Smooth muscle cell (in vitro differentiated cells): ENCODE data around the gene RANBP3L. TPM values are rescaled to one million over a fixed set of nuclear protein-coding genes. Genes with fewer than 3 reads are reported as not detected.

Experiments used
- DNase-seq: peaks from one replicate; lab custom pipeline; 2025; ENCODE audit not compliant: unreplicated experiment; lab: John Stamatoyannopoulos, UW
- H2AFZ ChIP-seq: fragments of 200-600 bp; sonication (generic); 2 replicates; pipeline ENCODE4 v1.6.0; 2016; ENCODE audit warnings: antibody characterized with exemption, low read depth, mild to moderate bottlenecking
- H3F3A ChIP-seq: fragments of 200-600 bp; sonication (generic); 2 replicates; pipeline ENCODE4 v1.6.0; 2017; ENCODE audit warnings: antibody characterized with exemption, low read depth
- H3K27ac ChIP-seq: fragments of 200-600 bp; sonication (generic); 2 replicates; pipeline ENCODE4 v1.5.1; 2016; ENCODE audit warnings: low read depth, mild to moderate bottlenecking
- H3K27me3 ChIP-seq: fragments of 200-600 bp; sonication (generic); 2 replicates; pipeline ENCODE4 v1.6.1; 2016; ENCODE audit warnings: low read depth, mild to moderate bottlenecking
- H3K36me3 ChIP-seq: fragments of 200-600 bp; sonication (generic); 2 replicates; pipeline ENCODE4 v1.5.1; 2016; ENCODE audit warnings: low read depth
- H3K4me1 ChIP-seq: fragments of 200-600 bp; sonication (generic); 2 replicates; pipeline ENCODE4 v1.5.1; 2016; ENCODE audit warnings: low read depth
- H3K4me2 ChIP-seq: fragments of 200-600 bp; sonication (generic); 2 replicates; pipeline ENCODE4 v1.6.0; 2016; ENCODE audit warnings: mild to moderate bottlenecking
- H3K4me3 ChIP-seq: fragments of 200-600 bp; sonication (generic); 2 replicates; pipeline ENCODE4 v1.5.1; 2016; ENCODE audit warnings: mild to moderate bottlenecking
- H3K79me2 ChIP-seq: fragments of 200-600 bp; sonication (generic); 2 replicates; pipeline ENCODE4 v1.6.0; 2016; ENCODE audit warnings: low read depth, mild to moderate bottlenecking
- H3K9ac ChIP-seq: fragments of 200-600 bp; sonication (generic); 2 replicates; pipeline ENCODE4 v1.6.0; 2016; ENCODE audit warnings: low read depth
- H3K9me3 ChIP-seq: fragments of 200-600 bp; sonication (generic); replicated peaks from 2 replicates; pipeline ENCODE4 v1.5.1; 2016; ENCODE audit warnings: low read depth
- H4K20me1 ChIP-seq: fragments of 200-600 bp; sonication (generic); 2 replicates; pipeline ENCODE4 v1.6.0; 2016; ENCODE audit warnings: low read depth
- WGBS: methylation state at CpG from one replicate; pipeline ENCODE4 v1.1.7; 2016; ENCODE audit warnings: low lambda C conversion rate; 5-methylcytosine and 5-hydroxymethylcytosine counted together
- polyA plus RNA-seq: library from polyadenylated mRNA; unstranded; fragments of >200 nt; fragmentation: Nextera tagmentation; extraction: Ambion mirVana; gene quantifications from 2 replicates; pipeline ENCODE4 v1.2.1, GENCODE V29; 2016
- total RNA-seq: library from RNA; depleted of rRNA; stranded (reverse); fragments of >200 nt; gene quantifications from 2 replicates; pipeline ENCODE4 v1.2.3, GENCODE V29; 2014
- TF ChIP-seq, protein P1 (sequence below): fragments of 200-600 bp; sonication (generic); IDR thresholded peaks from 2 replicates; pipeline ENCODE4 v1.5.1; 2017; ENCODE audit warnings: borderline replicate concordance, mild to moderate bottlenecking, antibody characterized with exemption; ENCODE audit not compliant: insufficient read depth, poor library complexity, severe bottlenecking

Gene RANBP3L
- total and polyA plus RNA-seq, 2 experiments from 2014 or later: 0.38 to 0.40 TPM

DNA sequence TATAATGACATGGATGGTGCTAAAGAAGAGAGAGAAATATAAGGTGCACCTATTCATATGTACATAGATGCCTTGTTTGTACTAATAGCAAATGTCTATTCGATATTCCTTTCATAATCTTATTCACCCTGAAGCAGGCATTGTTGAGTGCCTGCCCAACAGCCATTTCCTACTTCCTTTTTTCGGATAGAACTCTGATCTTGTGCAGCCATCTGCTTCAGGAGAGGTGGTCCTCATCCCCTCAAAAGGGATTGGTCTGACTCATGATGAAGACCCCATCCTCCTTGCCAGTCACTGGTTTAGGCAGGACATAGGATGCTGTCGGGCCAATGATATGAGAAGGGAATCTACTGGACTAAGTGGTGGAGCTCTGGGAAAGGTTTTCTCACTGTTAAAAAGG, 8.4 kb upstream of the RANBP3L start:
- H3K79me2 ChIP-seq: no peaks in the 10 kb centered on the region
- H3K4me1 ChIP-seq: no peaks in the 10 kb centered on the region
- H3K9ac ChIP-seq: no peak overlapping the region
- H3K27me3 ChIP-seq: no peaks in the 10 kb centered on the region
- no peak overlapping the region for H2AFZ ChIP-seq
- no peaks in the 10 kb centered on the region for H3K9me3 ChIP-seq
- H3K36me3 ChIP-seq: no peaks in the 10 kb centered on the region
- H4K20me1 ChIP-seq: no peaks in the 10 kb centered on the region
- no peak overlapping the region for H3K27ac ChIP-seq
- H3K4me2 ChIP-seq: no peak overlapping the region
- WGBS: 92% methylated on average over 3 of the region's 3 CpGs
- no peak for DNase-seq
- H3F3A ChIP-seq: no peaks in the 10 kb centered on the region
- TF ChIP-seq, protein P1, sequence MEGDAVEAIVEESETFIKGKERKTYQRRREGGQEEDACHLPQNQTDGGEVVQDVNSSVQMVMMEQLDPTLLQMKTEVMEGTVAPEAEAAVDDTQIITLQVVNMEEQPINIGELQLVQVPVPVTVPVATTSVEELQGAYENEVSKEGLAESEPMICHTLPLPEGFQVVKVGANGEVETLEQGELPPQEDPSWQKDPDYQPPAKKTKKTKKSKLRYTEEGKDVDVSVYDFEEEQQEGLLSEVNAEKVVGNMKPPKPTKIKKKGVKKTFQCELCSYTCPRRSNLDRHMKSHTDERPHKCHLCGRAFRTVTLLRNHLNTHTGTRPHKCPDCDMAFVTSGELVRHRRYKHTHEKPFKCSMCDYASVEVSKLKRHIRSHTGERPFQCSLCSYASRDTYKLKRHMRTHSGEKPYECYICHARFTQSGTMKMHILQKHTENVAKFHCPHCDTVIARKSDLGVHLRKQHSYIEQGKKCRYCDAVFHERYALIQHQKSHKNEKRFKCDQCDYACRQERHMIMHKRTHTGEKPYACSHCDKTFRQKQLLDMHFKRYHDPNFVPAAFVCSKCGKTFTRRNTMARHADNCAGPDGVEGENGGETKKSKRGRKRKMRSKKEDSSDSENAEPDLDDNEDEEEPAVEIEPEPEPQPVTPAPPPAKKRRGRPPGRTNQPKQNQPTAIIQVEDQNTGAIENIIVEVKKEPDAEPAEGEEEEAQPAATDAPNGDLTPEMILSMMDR: no peak
- no peak overlapping the region for H3K4me3 ChIP-seq

DNA sequence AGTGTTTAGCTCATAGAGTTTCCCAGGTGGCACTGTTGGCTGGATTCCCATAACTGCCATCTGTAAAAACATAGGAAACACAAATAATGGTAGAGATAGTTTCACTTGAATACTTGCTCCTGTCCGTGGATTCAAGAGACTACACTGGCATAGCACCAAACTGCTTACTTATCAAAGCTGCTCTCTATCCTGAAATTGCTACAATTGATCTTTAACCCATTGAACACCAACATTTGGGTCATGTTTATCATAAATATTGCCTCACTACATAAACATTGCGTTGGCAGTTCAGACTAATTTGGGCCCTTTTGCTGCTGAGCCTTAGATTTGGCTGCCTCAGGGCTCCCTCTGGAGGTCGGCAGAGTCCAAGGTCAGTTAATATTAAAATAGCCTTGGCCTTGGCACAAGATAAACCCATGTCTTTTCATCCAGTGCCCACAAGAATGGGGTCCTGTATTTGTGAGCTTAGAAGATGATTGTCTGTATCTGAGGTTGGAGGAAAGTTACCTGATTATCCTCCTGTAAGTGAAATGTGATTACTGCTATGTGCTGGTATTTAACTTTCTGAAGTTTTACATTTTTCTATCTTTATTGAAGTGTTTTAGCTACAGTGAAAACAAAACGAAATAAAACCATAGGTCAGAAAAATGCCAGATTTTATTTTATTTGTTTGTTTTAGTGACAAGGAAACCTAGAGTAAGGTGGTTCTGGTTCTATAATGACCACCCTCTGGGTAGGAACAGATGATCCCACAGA, 4.0 kb upstream of the RANBP3L start:
- no peak for DNase-seq

DNA sequence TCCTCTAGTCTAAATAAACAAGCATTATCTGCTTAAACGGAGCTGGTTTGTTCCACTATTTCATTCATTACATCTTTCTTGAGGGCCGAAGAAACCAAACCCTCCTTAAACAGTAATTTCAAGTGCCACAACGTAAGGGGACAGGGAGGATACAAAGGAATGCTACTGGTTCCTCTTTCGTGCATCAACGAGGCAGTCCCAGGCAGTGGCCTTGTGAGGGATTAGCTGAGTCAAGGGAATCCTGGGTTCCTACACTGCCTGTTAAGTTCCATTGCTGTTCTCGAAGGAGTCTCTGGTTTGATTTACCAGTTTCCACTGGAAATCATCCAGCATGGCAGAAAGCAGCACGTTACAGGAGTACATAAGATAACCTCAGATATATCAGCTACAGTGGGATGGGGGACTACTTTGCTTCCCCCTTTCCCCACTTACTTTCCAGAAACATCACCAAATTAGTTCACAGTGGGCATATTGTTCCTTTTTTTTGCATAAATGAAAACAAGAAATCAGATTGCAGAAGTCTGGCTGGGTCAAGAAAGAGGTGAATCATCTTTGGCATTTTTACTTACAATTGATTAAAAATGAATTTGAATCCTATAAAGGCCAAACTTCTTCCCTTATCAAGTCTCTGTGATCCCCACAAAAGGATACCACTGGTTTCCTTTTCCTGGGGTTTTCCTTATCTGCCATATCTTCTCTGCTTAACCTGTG, 2.5 kb upstream of the RANBP3L start:
- no peak for DNase-seq
- no peak overlapping the region for H3K9ac ChIP-seq
- H3K9me3 ChIP-seq: no peaks in the 10 kb centered on the region
- H3K4me2 ChIP-seq: no peak overlapping the region
- H3F3A ChIP-seq: peaks cover 8% of the 10 kb centered on the region
- H3K27ac ChIP-seq: no peak overlapping the region
- no peak overlapping the region for H2AFZ ChIP-seq
- TF ChIP-seq, protein P1: no peak
- no peaks in the 10 kb centered on the region for H4K20me1 ChIP-seq
- WGBS: 39% methylated on average over 7 of the region's 7 CpGs
- H3K27me3 ChIP-seq: no peaks in the 10 kb centered on the region
- no peaks in the 10 kb centered on the region for H3K36me3 ChIP-seq
- no peaks in the 10 kb centered on the region for H3K79me2 ChIP-seq
- no peak overlapping the region for H3K4me3 ChIP-seq
- peaks cover 13% of the 10 kb centered on the region for H3K4me1 ChIP-seq

More for the DNA sequence above, 4.0 kb upstream of the RANBP3L start:
- Histone ChIP-seq H3K4me1 (peaks cover 13% of the 10 kb centered on the region), H4K20me1 (no peaks in the 10 kb centered on the region), H3K27ac (no peak overlapping the region), H3K79me2 (no peaks in the 10 kb centered on the region), H3K4me3 (no peak overlapping the region), H3K9me3 (no peaks in the 10 kb centered on the region), H3K27me3 (no peaks in the 10 kb centered on the region), H3F3A (peaks cover 8% of the 10 kb centered on the region), H2AFZ (no peak overlapping the region), H3K4me2 (no peak overlapping the region), H3K36me3 (no peaks in the 10 kb centered on the region), H3K9ac (no peak overlapping the region)
- TF ChIP-seq, protein P1: peak; percentile 69
- 38% methylated on average over 4 of the region's 4 CpGs for WGBS
